H54 (cell line): Measurements from ENCODE around the gene CCNB2.
A peak's percentile ranks its signal among the peaks of the same experiment; 100 is the strongest.
"Not testable (repeated sequence)": the region's sequence is repeated elsewhere in the genome, so short reads cannot be mapped to it uniquely, and the experiment has no call there.

Source experiments
- DNase-seq: peaks from one replicate; pipeline ENCODE4 v3.0.0; 2011; ENCODE audit warnings: low spot score, mixed read lengths; ENCODE audit not compliant: insufficient read length
- FAIRE-seq: peaks from 3 replicates; lab custom pipeline; 2011; peaks lifted over from hg19 to GRCh38; lab: Jason Lieb, UNC
- POLR2A ChIP-seq: IDR thresholded peaks from 2 replicates; pipeline ENCODE4 v1.6.1; 2011; ENCODE audit warnings: low read depth, mild to moderate bottlenecking, low read length

CCNB2 gene

GRCh38 chr15:59119625-59120024, 14.7 kb downstream of the CCNB2 start:
- TF ChIP-seq POLR2A: no peak
- no peak for FAIRE-seq
- no peak for DNase-seq

- TF ChIP-seq POLR2A: no peak
- DNase-seq (no peak), FAIRE-seq (no peak)
Observed at GRCh38 chr15:59120937-59121336, 16.0 kb downstream of the CCNB2 start.

GRCh38 chr15:59124261-59124660, 19.3 kb downstream of the CCNB2 start:
- DNase-seq (no peak), FAIRE-seq (no peak)
- TF ChIP-seq POLR2A: no peak

- not testable (repeated sequence) for FAIRE-seq, DNase-seq
Observed at GRCh38 chr15:59125683-59126082, 20.7 kb downstream of the CCNB2 start.

- not testable (repeated sequence) for FAIRE-seq, DNase-seq
Observed at GRCh38 chr15:59127255-59127654, 22.3 kb downstream of the CCNB2 start.

- no peak for TF ChIP-seq POLR2A
- FAIRE-seq (no peak), DNase-seq (no peak)
Observed at GRCh38 chr15:59131456-59131855, 26.5 kb downstream of the CCNB2 start.

GRCh38 chr15:59131969-59132562, 27.1 kb downstream of the CCNB2 start:
- DNase-seq (no peak), FAIRE-seq (no peak)
- TF ChIP-seq POLR2A: no peak

GRCh38 chr15:59133929-59134427, 29.0 kb downstream of the CCNB2 start:
- FAIRE-seq: no peak
- no peak for DNase-seq
- no peak for TF ChIP-seq POLR2A

GRCh38 chr15:59137566-59137965, 32.6 kb downstream of the CCNB2 start:
- DNase-seq: no peak
- FAIRE-seq: no peak

GRCh38 chr15:59138243-59138642, 33.3 kb downstream of the CCNB2 start:
- no peak for TF ChIP-seq POLR2A
- FAIRE-seq (no peak), DNase-seq (peak; percentile 32)

More at GRCh38 chr15:59137566-59137965, 32.6 kb downstream of the CCNB2 start:
- TF ChIP-seq POLR2A: no peak

GRCh38 chr15:59140422-59141226, 35.7 kb downstream of the CCNB2 start:
- DNase-seq (no peak), FAIRE-seq (no peak)
- no peak for TF ChIP-seq POLR2A

- TF ChIP-seq POLR2A: no peak
- FAIRE-seq (no peak), DNase-seq (no peak)
Observed at GRCh38 chr15:59143281-59143680, 38.3 kb downstream of the CCNB2 start.

- FAIRE-seq, DNase-seq: not testable (repeated sequence)
Observed at GRCh38 chr15:59144594-59144993, 39.6 kb downstream of the CCNB2 start.

- DNase-seq: no peak
- FAIRE-seq: no peak
- TF ChIP-seq POLR2A: no peak
Observed at GRCh38 chr15:59147666-59148065, 42.7 kb downstream of the CCNB2 start.

GRCh38 chr15:59148153-59148833, 43.3 kb downstream of the CCNB2 start:
- DNase-seq (no peak), FAIRE-seq (no peak)
- TF ChIP-seq POLR2A: no peak
